Cerebellar nuclear complex (tissue), 1 donor: Measurements from ENCODE around the gene MALRD1.
"Not testable (repeated sequence)": the region's sequence is repeated elsewhere in the genome, so short reads cannot be mapped to it uniquely, and the experiment has no call there.

Experiments used
- DNase-seq, 2 experiments: peaks; one replicate each; lab custom pipeline; 2025; lab: John Stamatoyannopoulos, UW

Gene MALRD1

GRCh38 chr10:19498393-19499290 is 450.0 kb downstream of the MALRD1 start:
- DNase-seq, result no peak

GRCh38 chr10:19499291-19499770 is 450.7 kb downstream of the MALRD1 start:
- DNase-seq, result no peak

- no peak for DNase-seq
Measured at GRCh38 chr10:19500959-19501358, 452.4 kb downstream of the MALRD1 start.

GRCh38 chr10:19505320-19506312 is 457.0 kb downstream of the MALRD1 start:
- DNase-seq, result no peak

- not testable (repeated sequence) for DNase-seq
Measured at GRCh38 chr10:19510005-19510732, 461.6 kb downstream of the MALRD1 start.

GRCh38 chr10:19518109-19518508 is 469.5 kb downstream of the MALRD1 start:
- DNase-seq, result no peak

GRCh38 chr10:19518632-19519031 is 470.0 kb downstream of the MALRD1 start:
- DNase-seq, result no peak

- no peak for DNase-seq
Measured at GRCh38 chr10:19531324-19531723, 482.7 kb downstream of the MALRD1 start.

GRCh38 chr10:19532411-19532810 is 483.8 kb downstream of the MALRD1 start:
- DNase-seq, result no peak

GRCh38 chr10:19541299-19541698 is 492.7 kb downstream of the MALRD1 start:
- no peak for DNase-seq

GRCh38 chr10:19546224-19546623 is 497.6 kb downstream of the MALRD1 start:
- no peak for DNase-seq

GRCh38 chr10:19549503-19549902 is 500.9 kb downstream of the MALRD1 start:
- DNase-seq, result no peak

- no peak for DNase-seq
Measured at GRCh38 chr10:19556666-19557065, 508.1 kb downstream of the MALRD1 start.

GRCh38 chr10:19561181-19561580 is 512.6 kb downstream of the MALRD1 start:
- no peak for DNase-seq

- no peak for DNase-seq
Measured at GRCh38 chr10:19563388-19564141, 515.0 kb downstream of the MALRD1 start.

GRCh38 chr10:19570120-19570519 is 521.5 kb downstream of the MALRD1 start:
- DNase-seq, result no peak

- DNase-seq, result no peak
Measured at GRCh38 chr10:19570991-19571390, 522.4 kb downstream of the MALRD1 start.

GRCh38 chr10:19572056-19572455 is 523.5 kb downstream of the MALRD1 start:
- no peak for DNase-seq

- DNase-seq, result no peak
Measured at GRCh38 chr10:19576576-19576975, 528.0 kb downstream of the MALRD1 start.

GRCh38 chr10:19577381-19577780 is 528.8 kb downstream of the MALRD1 start:
- DNase-seq, result no peak

- DNase-seq, result no peak
Measured at GRCh38 chr10:19577807-19578206, 529.2 kb downstream of the MALRD1 start.
